HG02840 (cell line): Measurements from ENCODE around the gene VARS2.
A peak's percentile ranks its signal among the peaks of the same experiment; 100 is the strongest.
"Not testable (repeated sequence)": the region's sequence is repeated elsewhere in the genome, so short reads cannot be mapped to it uniquely, and the experiment has no call there.

Source experiments
- ATAC-seq: cut with Tn5 transposase; IDR thresholded peaks from one replicate; pipeline ENCODE4 v1.9.1; 2021; ENCODE audit warnings: mild to moderate bottlenecking, moderate library complexity, moderate number of reproducible peaks; ENCODE audit not compliant: unreplicated experiment, low FRiP score

The VARS2 gene

DNA sequence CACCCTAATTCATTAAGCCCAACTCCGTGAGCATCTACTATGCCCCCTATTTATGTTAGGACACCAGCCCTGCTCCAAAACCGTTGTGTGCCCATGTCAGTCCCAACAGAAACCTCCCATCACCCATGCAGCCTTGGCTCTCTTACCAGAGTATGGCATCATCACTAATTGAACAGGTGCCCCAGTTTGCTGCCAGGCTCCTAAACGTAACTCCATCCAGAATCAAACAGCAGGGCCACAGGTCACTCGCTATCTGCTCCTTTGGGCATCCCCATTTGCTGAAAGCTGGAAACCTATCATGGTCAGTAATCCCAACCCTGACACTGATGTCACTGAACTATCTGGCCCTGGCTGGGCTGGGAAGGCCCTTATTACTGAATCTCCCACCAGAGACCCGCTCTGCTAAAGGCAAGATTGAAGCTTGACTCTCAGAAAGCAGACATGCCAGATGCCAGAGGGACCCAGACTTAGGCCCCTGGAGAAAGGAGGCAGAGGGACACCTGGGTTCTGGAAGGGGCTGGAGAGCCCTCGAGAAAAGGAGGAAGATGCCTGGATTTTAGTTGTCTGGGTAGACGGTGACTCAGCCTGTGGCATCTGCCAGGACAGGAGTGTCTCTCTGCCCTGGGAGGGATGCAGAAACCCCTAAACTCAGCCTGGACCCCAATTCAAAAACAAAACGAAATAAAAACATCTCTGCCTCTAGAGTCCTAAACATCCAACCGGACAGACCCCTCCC is 40.8 kb downstream of the VARS2 start:
- no peak for ATAC-seq

DNA sequence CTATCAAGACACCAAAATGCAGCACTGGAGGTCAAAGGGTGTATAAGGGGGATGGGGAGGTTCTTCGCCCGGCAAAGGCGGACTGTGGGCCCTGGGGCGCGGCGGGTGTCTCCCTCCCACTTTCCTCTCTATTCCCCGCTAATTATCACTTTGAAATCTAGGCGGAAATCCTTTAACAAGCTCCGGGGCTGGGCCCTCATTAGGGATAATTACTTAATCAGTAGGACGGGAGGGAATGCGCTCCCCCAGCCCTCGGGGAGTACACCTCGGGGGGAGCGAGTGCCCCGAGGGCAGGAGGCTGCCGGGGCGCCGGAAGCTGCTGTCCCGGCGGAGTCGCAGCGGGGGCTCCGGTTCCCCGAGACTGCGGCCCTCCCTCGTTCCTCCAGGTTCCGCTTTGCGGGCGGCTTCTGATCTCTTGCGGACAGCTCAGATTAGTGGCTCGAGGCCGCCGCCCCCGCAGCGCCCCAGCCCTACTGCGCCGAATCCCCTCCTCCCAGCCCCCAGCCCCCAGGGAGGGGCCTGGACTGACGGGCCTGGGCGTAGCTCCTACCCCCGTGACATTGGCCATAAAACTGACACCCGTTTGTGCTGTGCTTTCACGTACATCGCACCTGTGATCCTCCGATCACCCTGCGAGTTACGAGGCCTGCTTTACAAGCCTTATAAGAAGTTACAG is 41.5 kb downstream of the VARS2 start:
- ATAC-seq, result peak; percentile 57

DNA sequence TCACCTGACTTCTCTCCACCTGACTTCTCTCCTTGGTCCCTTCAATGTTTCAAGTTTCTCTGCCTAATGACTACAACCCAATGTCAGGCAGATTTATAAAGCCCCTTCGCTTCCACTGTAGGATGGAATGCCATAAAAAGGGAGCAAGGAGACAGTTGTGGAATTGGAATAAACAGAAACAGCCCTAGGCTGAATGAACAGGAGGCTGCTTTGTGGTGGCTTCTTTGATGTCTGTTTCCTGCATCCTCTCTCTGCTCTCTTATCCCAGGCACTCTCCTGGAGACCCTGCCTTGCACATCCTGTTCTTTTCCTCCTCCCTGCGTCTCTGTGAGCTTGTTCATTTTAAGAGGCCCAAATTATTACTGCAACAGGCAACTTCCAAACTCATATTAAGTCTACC is 43.7 kb downstream of the VARS2 start:
- ATAC-seq, result no peak

DNA sequence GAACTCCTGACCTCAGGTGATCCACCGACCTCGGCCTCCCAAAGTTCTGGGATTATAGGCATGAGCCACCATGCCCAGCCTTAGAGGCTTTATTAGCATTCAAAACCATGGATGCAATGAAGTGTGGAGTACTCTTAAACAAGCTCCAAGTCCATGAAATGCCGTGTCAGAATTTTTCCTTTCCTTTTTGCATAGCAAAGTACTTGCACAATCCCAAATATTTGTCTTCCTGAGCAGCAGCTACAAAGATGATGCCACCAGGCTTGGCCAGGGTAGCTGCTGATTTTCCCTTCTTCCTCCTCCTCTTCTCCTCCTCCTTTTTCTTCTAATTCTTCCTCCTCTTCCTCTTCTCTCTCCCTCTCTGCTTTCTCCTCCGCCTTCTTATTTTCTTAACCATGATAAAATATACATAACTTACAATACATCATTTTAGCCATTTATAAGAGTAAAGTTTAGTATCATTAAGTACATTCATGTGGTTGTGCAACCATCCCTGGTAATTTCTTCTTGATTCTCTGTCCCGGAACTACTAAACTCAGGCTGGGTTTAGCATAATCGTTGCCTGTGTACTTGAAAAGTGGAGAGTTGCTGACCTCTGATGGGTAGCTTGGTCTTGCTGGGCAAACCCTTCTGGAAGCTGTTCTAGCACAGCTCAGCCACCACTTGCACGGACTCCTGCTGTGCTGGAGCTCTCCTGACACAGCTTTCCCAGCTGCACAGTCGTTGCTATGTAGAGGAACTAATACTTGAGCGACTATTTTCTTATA is 47.1 kb downstream of the VARS2 start:
- ATAC-seq, result no peak

DNA sequence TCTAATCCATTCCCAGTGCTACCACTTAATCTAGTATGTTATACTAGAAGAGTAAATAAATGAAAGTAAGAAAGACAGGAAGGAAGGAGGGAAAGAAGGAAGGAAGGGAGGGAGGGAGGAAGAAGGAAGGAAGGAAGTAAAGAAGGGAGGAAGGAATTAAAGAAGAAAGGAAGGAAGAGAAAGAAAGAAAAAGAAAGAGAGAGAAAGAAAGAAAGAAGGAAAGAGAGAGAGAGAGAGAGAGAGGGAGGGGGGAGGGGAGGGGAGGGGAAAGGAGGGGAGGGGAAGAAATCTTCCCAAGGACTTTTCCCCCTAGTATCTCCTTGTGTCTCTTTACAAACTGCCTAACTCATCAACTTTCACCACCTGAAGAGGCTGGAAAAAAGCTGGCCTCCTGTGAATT is 48.7 kb downstream of the VARS2 start:
- no peak for ATAC-seq

DNA sequence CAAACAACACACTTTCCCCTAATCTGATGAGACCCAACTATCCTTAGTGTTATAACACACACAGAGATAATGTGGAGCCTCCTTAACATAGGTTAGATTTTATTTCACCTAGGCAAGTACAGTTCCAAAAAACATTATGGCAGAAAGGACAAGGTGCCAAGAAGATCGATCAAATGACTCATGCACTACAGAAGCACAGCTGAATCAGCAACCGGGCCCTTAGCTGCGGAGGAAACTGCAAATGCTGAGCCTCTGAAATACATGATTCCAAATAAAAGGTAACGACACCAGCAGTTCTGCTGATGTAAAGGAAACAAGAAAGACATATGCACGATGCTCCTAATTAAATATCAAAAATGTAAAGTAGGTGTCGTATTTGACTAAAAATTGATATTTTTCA is 49.6 kb downstream of the VARS2 start:
- no peak for ATAC-seq

DNA sequence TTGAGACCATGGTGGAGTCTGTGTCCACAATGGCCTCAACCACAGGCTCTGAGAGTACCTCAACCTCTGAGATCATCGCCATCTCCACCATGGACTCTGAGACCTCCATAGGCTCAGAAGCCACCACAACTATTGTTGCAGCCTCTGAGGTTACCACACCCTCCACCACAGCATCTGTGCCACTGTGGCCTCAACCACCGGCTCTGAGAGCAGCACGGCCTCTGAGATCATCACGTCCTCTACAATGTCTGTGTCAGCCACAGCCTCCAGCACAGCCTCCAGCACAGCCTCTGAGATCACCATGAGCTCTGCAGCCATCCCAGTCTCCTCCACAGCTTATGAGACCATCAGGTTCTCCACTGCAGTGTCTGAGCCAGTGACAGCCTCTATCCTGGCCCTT is 50.0 kb downstream of the VARS2 start:
- ATAC-seq, result no peak

DNA sequence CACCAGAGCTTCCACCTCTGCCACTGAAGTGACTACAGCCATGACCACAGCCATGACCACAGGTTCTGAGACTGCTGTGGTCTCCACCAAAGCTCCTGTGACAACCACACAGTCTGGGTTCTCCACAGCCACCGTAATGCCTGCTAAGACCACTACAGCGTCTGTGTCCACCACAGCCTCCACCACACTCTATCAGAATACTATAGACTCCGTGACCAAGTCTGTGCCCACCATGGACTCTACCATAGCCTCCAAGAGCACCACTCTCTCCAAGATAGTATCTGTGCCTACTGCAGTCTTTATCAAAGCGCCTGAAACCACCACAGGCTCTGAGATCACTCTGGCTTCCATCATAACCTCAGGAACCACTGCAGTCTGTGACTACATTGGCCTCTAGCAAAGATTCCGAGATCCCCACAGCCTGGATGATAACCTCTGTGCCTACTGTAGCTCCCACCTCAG is 51.1 kb downstream of the VARS2 start:
- ATAC-seq, result no peak

DNA sequence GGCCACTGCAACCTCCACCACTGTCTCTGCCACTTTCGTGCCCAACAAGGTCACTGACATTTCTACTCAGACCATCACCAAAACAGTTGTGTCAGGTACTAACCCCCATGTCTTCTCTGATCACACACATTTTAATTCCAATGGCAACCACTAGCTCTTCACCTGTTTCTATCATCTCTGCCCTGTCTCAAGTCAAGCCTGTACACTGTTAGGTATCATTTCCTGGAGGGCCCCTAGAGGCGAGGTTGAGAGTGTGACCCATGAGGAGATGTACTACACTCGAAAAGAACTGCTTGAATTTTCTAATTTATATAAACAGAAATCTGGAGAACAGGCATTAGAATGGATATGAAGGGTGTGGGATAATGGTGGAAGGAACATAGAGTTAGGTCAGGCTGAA is 52.1 kb downstream of the VARS2 start:
- ATAC-seq, result no peak

DNA sequence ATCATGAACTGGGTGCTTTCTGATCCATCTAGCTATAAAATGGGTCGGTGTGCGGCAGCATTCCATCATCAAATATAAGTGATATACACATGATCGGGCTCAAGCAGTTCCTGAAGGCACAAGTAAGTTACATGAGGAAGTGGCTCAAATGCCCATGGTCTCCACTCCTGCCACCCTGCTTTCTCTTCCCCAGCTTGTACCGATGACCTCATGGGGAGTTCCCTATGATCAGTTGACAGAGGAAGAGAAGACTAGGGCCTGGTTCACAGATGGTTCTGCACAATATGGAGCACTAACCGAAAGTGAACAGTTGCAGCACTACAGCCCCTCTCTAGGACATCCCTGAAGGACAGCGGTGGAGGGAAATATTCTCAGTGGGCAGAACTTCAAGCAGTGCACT is 55.1 kb downstream of the VARS2 start:
- ATAC-seq, result not testable (repeated sequence)

DNA sequence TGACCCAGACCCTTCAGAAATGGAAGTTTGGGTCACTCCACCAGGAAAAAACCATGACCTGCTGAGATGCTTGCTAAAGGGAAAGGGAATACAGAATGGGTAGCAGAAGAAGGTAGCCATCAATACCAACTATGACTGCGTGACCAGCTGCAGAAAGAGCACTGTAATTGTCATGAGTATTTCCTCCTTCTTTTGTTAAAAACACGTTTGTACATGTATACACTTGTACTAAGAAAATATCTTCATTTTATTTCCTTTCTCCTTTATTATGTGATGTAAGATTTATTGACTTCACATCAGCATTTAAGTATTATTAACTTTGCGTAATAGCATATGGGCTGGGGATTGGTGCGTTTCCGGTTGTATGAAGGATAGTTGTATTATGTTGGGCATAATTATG is 56.9 kb downstream of the VARS2 start:
- ATAC-seq, result no peak

DNA sequence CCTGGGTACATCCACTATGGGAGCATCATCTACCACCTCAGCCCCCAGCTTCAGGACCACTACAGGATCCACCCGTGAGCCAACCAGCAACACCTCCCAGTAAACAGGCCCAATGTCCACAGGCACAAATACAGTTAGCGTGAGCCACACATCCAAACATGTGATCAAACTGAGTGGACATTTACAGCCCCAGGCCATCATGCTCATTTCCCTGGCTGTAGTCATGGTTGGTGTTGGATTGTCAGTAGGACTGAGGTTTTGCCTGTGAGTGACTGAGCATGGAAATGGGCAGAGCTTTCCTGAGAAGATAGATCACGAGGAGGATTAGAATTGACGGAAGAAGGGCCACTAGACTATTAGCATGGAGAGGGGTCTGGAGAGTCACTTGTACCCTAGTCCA is 58.8 kb downstream of the VARS2 start:
- ATAC-seq, result no peak

DNA sequence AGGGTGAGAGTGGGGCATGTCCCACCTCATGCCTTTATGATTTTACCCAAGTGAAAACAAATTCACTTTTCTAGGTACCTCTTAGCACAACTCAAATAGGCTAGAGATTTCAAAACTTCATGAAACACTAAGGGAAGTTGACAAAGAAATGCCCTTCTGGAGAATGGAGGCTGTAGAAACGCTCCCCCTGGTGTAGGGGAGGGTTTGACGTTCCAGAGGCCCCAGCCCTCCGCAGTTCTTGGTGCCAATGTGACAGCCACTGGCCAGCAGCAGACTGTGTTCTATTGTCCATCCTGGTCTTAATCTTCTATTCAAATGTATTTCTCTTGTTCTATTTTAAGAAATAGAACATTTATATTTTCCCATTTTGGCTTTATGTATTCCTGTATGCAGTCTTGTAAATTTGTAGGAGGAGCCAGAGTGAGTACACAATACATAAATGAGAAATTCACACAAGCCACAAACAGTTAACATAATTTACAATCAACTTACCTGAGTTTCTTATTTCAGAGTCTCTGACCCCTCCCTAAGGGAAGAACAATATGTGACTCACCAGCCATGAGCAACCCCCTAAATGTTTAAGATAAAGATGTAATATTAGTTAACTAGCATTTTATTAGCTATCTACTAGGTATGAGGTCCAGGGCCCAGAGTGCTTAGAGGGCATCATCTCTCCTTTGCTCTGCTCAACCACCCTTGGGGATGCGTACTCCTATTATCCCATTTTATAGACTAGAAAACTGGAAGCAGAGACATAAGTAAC is 60.6 kb downstream of the VARS2 start:
- no peak for ATAC-seq
